Measurements from ENCODE around the gene NKX3-2.

The NKX3-2 gene

GRCh38 chr4:13558881-13559280, 14.6 kb upstream of the NKX3-2 start:
- H3K27ac ChIP-seq, result no peak overlapping the region
- no peak for DNase-seq (ENCODE audit: low spot score)
- no peak for TF ChIP-seq CTCF (conservative IDR thresholded peaks at IDR 0.05; ENCODE audit: low read depth)
- POLR2A ChIA-PET (ENCODE audit: low non-redundant PET), result no interaction called here
- CTCF ChIA-PET, result no interaction called here

DNA sequence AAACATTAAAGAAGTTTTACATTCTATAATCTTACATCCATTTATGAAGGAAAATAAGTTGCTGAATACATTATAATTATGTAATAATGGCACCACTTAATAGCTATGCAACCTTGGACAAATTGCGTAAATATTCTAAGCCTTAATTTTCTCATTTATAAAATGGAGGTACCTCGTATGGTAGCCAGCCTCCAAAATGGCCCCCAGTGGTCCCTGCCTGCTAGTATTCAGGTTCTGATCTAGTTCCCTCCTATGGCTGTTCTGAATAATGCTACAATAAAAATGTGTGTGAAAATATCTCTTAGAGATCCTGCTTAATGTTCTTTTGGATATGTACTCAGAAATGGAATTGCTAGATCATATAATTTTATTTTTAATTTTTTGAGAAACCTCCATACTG, 11.0 kb upstream of the NKX3-2 start:
- CTCF ChIA-PET, result no interaction called here

GRCh38 chr4:13553081-13553480, 8.8 kb upstream of the NKX3-2 start:
- DNase-seq (ENCODE audit: low spot score), result no peak
- TF ChIP-seq CTCF (conservative IDR thresholded peaks at IDR 0.05; ENCODE audit: low read depth), result no peak
- no peak overlapping the region for H3K27ac ChIP-seq
- ChIA-PET CTCF (interaction anchor here (0.5 kb wide), 1 partner anchor 822 kb away, joined by 4 read pairs; no protein-coding TSS in a partner anchor), POLR2A (ENCODE audit: low non-redundant PET) (no interaction called here)

More for the DNA sequence above, 11.0 kb upstream of the NKX3-2 start:
- H3K27ac ChIP-seq, result no peak overlapping the region
- TF ChIP-seq CTCF (conservative IDR thresholded peaks at IDR 0.05; ENCODE audit: low read depth), result no peak
- POLR2A ChIA-PET (ENCODE audit: low non-redundant PET), result no interaction called here
- no peak for DNase-seq (ENCODE audit: low spot score)

DNA sequence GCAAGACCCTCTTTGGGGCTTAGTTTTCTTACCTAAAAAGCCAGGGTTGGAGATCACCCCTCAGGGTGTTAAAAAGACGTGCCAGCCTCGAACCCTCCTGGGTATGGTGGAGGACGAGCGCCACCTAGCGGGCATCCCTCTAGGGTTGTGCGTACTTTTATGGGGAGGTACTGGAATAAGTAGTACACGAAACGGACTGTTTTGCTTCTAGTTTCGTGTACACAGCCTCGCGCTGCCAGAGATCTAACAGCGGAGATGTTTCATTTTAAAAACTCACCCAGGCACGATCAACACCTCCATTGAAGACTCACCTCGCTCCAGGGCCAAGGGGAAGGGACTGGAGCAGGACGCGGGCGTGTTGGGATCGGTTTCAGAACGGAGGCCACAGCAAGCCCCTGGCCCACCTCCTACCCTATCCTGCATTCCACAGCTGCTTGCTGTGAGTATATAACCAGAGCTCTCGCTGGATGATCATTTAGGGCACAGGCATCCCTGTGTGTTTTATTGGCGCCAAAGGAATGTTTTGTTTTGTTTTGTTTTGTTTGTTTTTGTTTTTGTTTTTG, 4.8 kb upstream of the NKX3-2 start:
- ChIA-PET POLR2A (ENCODE audit: low non-redundant PET) (no interaction called here), CTCF (no interaction called here)
- peak; percentile 81 for TF ChIP-seq CTCF (conservative IDR thresholded peaks at IDR 0.05; ENCODE audit: low read depth)
- H3K27ac ChIP-seq, result no peak overlapping the region
- peak; percentile 75 for DNase-seq (ENCODE audit: low spot score)

DNA sequence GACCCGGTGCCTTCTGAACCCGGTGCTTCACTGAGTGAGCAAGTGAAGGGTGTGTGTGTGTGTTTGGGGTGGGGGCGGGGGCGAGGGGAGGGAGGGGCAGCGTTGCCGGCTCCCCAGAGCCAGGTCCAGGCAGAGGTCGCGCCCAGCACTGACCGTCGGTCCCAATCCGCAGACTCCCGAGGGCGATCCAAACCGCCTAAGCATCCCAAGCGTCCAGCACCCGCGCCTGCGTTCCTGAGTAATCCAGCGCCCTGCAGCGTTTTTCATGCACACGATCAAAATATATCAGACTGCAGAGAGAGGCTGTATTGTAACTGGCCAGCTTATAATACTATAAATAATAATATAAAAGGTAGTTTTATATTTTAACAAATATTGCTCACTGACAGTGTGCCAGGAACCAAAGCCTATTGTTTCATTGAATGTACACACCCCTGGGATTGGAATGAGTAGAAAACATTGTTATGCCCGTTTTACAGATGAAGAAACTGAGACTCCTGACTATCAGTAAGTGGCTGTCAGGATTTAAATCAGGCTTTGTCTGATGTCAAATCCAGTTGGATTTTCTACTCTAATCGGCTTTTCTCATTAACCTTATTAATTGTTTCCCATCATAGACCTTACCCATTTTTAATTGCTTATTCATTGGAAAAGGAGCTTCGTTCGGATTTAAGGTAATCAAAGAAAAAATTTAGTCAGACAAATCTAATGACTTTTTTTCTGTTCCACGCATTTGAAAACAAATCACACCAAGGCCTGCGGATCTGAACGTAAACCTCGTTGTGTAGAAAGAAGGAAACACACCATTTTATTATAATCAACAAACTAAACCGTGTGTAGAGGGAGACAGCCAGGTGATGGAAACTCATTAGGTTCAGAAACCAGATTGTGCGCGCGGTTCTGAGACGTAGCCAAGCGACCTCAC, 4.0 kb upstream of the NKX3-2 start:
- TF ChIP-seq CTCF (conservative IDR thresholded peaks at IDR 0.05; ENCODE audit: low read depth), result no peak
- no peak overlapping the region for H3K27ac ChIP-seq
- POLR2A ChIA-PET (ENCODE audit: low non-redundant PET), result no interaction called here
- no peak for DNase-seq (ENCODE audit: low spot score)
- CTCF ChIA-PET, result no interaction called here

GRCh38 chr4:13547485-13548041, 3.3 kb upstream of the NKX3-2 start:
- CTCF ChIA-PET, result no interaction called here
- no peak for DNase-seq (ENCODE audit: low spot score)
- H3K27ac ChIP-seq, result no peak overlapping the region
- TF ChIP-seq CTCF (conservative IDR thresholded peaks at IDR 0.05; ENCODE audit: low read depth), result no peak
- POLR2A ChIA-PET (ENCODE audit: low non-redundant PET), result no interaction called here

Data from RWPE1 (cell line).